Measurements from ENCODE around the gene NDUFB7.

DNA sequence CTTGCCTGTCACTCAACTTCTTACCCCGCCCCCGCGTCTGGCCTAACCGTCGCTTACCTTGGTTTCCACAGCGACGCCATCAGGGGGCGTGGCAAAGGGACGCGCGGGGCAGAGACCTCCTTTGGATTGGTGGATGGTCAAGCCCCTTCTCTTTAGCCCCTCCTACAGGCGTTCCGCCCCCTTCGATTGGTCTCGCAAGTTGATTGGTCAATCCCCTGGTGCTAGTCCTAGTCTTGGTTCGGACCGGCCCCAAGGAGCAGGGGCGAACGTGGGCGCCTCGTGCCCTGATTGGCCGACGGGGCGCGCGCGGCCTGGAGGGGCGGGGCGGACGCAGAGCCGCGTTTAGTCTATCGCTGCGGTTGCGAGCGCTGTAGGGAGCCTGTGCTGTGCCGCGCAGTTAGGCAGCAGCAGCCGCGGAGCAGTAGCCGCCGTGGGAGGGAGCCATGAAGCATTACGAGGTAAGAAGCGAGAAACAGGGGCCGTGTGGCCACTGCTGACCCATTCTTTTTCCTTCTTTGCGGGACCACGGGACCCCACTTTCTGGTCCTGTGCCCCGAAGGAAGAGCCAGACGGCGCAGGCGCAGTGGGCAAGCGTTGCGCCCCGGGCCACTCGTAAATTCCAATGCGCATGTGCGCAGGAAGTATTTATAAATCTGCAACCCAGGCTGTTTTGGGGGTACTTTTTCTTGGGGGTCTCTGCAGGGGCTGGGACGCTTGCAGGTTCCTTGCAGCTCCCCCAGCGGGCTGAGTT is 42.4 kb downstream of the NDUFB7 start, which contains the start of gene TECR:
- TF ChIP-seq CTCF (conservative IDR thresholded peaks at IDR 0.05; ENCODE audit: low read depth, low read length), result no peak
- no peak for TF ChIP-seq EZH2 (IDR thresholded peaks at IDR 0.05; ENCODE audit: low read length, unreplicated experiment)

Data from PC-3 (cell line).